K562 (cell line): ENCODE results near the gene GRHPR. TPM values are rescaled to one million over a fixed set of nuclear protein-coding genes. Genes with fewer than 3 reads are reported as not detected.

Experiments used
- ATAC-seq: fragments of 200-7000 bp; cut with Tn5 transposase; 3 replicates; pipeline ENCODE4 v1.9.1; 2020; ENCODE audit warnings: moderate library complexity
- BruUV-seq: library from RNA; stranded (reverse); fragments of 400-500 nt; replicated peaks from 2 replicates; lab custom pipeline; 2021; lab: Mats Ljungman, UMichigan
- CTCF ChIA-PET: fragments of 300-600 bp; formaldehyde crosslinking; extraction: SDS; loops from one replicate; lab custom pipeline; 2021; ENCODE audit warnings: low intra/inter-chr PET ratio; lab: Yijun Ruan, JAX
- POLR2A ChIA-PET: fragments of 300-600, 350-650 bp; sonication (Branson Sonifier 250); formaldehyde crosslinking; extraction: SDS; loops from one replicate; lab custom pipeline; 2021; ENCODE audit warnings: antibody characterized with exemption, inconsistent platforms; lab: Yijun Ruan, JAX
- DNase-seq, 4 experiments: peaks; one replicate each; pipeline versions ENCODE4 v3.0.0 to v3.0.0-alpha.2; 2011 to 2018; ENCODE audit warnings: low spot score in 3 of 4, mixed read lengths in 3 of 4; ENCODE audit errors: extremely low read depth in 1 of 4
- FAIRE-seq: peaks from 2 replicates; lab custom pipeline; 2011; peaks lifted over from hg19 to GRCh38; lab: Jason Lieb, UNC
- H2AFZ ChIP-seq: 2 replicates; pipeline ENCODE4 v1.6.0; 2011; ENCODE audit warnings: low read depth, low read length, control low read depth, inconsistent platforms
- H3K27ac ChIP-seq: fragments of 200-600 bp; 3 replicates; pipeline ENCODE4 v1.8.0; 2011; ENCODE audit warnings: low read depth, mild to moderate bottlenecking, control low read depth, inconsistent platforms, low read length, moderate library complexity, mixed read lengths; ENCODE audit errors: extremely low read depth
- H3K27me3 ChIP-seq, 2 experiments: fragments of 300-600 bp in 1 of 2; 2 replicates in 1 of 2; 3 replicates in 1 of 2; pipeline versions ENCODE4 v1.6.0 to v1.8.0; 2011; ENCODE audit warnings: inconsistent platforms in 2 of 2, low read length in 2 of 2, mild to moderate bottlenecking in 1 of 2, mixed read lengths in 1 of 2, moderate library complexity in 1 of 2; ENCODE audit not compliant: control insufficient read depth in 2 of 2, insufficient read depth in 2 of 2
- H3K36me3 ChIP-seq: fragments of 300-600 bp; 3 replicates; pipeline ENCODE4 v1.8.0; 2011; ENCODE audit warnings: mild to moderate bottlenecking, low read length, inconsistent platforms; ENCODE audit not compliant: control insufficient read depth, insufficient read depth
- H3K4me1 ChIP-seq, 2 experiments: fragments of 200-600 bp in 1 of 2; replicated peaks in 1 of 2; 2 replicates in 1 of 2; 3 replicates in 1 of 2; pipeline versions ENCODE4 v1.5.1 to v1.8.0; 2011; ENCODE audit warnings: inconsistent platforms in 2 of 2, low read length in 2 of 2, mild to moderate bottlenecking in 1 of 2, mixed read lengths in 1 of 2, moderate library complexity in 1 of 2; ENCODE audit not compliant: control insufficient read depth in 2 of 2, insufficient read depth in 2 of 2
- H3K4me2 ChIP-seq: 2 replicates; pipeline ENCODE4 v1.6.1; 2011; ENCODE audit warnings: low read length, control low read depth, inconsistent platforms, mixed read lengths; ENCODE audit not compliant: insufficient read depth
- H3K4me3 ChIP-seq: fragments of 200-600 bp; sonication (generic), shearing (Covaris generic); 2 replicates; pipeline ENCODE4 v1.5.1; 2016; ENCODE audit warnings: control low read depth, inconsistent platforms
- H3K79me2 ChIP-seq: fragments of 200-600 bp; 3 replicates; pipeline ENCODE4 v1.8.0; 2011; ENCODE audit warnings: low read length, inconsistent platforms; ENCODE audit not compliant: control insufficient read depth, insufficient read depth
- H3K9ac ChIP-seq, 2 experiments: 2 replicates each; pipeline versions ENCODE4 v1.6.0 to v1.6.1; 2011; ENCODE audit warnings: low read depth in 2 of 2, low read length in 2 of 2, control low read depth in 1 of 2, inconsistent platforms in 1 of 2, mild to moderate bottlenecking in 1 of 2, mixed read lengths in 1 of 2; ENCODE audit not compliant: insufficient read depth in 1 of 2
- H3K9me1 ChIP-seq: one replicate; pipeline ENCODE4 v1.6.0; 2011; ENCODE audit warnings: inconsistent platforms, mild to moderate bottlenecking, low read length, moderate library complexity; ENCODE audit not compliant: control insufficient read depth, insufficient read depth
- H3K9me3 ChIP-seq: replicated peaks from 2 replicates; pipeline ENCODE4 v1.5.1; 2011; ENCODE audit warnings: low read depth, low read length, inconsistent platforms; ENCODE audit not compliant: control insufficient read depth, insufficient read depth
- H4K20me1 ChIP-seq: replicated peaks from 2 replicates; pipeline ENCODE4 v1.6.1; 2011; ENCODE audit warnings: low read length, inconsistent platforms, mixed read lengths; ENCODE audit not compliant: control insufficient read depth, insufficient read depth
- FOXK2 ChIP-seq, 2 experiments: fragments of 450-650 bp; IDR thresholded peaks in 1 of 2; conservative IDR thresholded peaks in 1 of 2; 2 replicates each; pipeline ENCODE4 v1.6.1; 2016; ENCODE audit warnings: low read depth in 2 of 2, mild to moderate bottlenecking in 1 of 2
- ILF3 ChIP-seq: fragments of 450-650 bp; IDR thresholded peaks from 2 replicates; pipeline ENCODE4 v1.6.1; 2018; ENCODE audit warnings: antibody characterized with exemption, mild to moderate bottlenecking, moderate library complexity, borderline replicate concordance
- KDM5B ChIP-seq: fragments of 200-600 bp; sonication (generic); IDR thresholded peaks from 2 replicates; pipeline ENCODE4 v1.6.1; 2012; ENCODE audit warnings: low read depth, mild to moderate bottlenecking, moderate library complexity, low read length, control low read depth, inconsistent platforms; ENCODE audit not compliant: insufficient replicate concordance
- RBM25 ChIP-seq: fragments of 200-400 bp; formaldehyde crosslinking; IDR thresholded peaks from 2 replicates; pipeline ENCODE4 v1.6.1; 2018; ENCODE audit warnings: low read length, low read depth, moderate library complexity; ENCODE audit not compliant: severe bottlenecking
- RNF2 ChIP-seq: sonication (generic); IDR thresholded peaks from 2 replicates; pipeline ENCODE4 v1.6.1; 2016
- SMARCB1 ChIP-seq: IDR thresholded peaks from 2 replicates; pipeline ENCODE4 v1.6.1; 2011; ENCODE audit warnings: improper control_type of control experiment, low read depth; ENCODE audit not compliant: insufficient read length
- SP2 ChIP-seq: IDR thresholded peaks from 2 replicates; pipeline ENCODE4 v1.6.1; 2011; ENCODE audit warnings: mild to moderate bottlenecking, low read depth, low read length, moderate library complexity; ENCODE audit not compliant: poor library complexity, severe bottlenecking; ENCODE audit errors: extremely low read depth
- THRAP3 ChIP-seq: fragments of 450-650 bp; IDR thresholded peaks from 2 replicates; pipeline ENCODE4 v1.6.1; 2016; ENCODE audit warnings: mild to moderate bottlenecking, inconsistent platforms, borderline replicate concordance
- ZFP36 ChIP-seq: fragments of 150-350 bp; IDR thresholded peaks from 2 replicates; pipeline ENCODE4 v1.6.1; 2018; ENCODE audit warnings: low read length, low read depth; ENCODE audit not compliant: partially characterized antibody
- ZFPM2 ChIP-seq: fragments of 250-450 bp; sonication (Bioruptor Pico); IDR thresholded peaks from 2 replicates; pipeline ENCODE4 v1.5.1; 2022; ENCODE audit warnings: mild to moderate bottlenecking
- WGBS: fragments of 100-300 bp; shearing (Covaris generic); methylation state at CpG from one replicate; pipeline ENCODE4 v1.1.6; 2016; ENCODE audit warnings: low coverage, mixed read lengths; ENCODE audit not compliant: insufficient coverage; ENCODE audit errors: missing lambda C conversion rate; 5-methylcytosine and 5-hydroxymethylcytosine counted together
- in situ Hi-C: fragments of 300-500 bp; cut with MboI; formaldehyde crosslinking; loops from 4 replicates; pipeline ENCODE4 v1.15.0; 2018; ENCODE audit warnings: inconsistent platforms, mixed read lengths
- intact Hi-C: fragments of 100-400 bp; cut with micrococcal nuclease; formaldehyde crosslinking; loops from 2 replicates; pipeline ENCODE4 v1.14.2; 2022
- polyA plus RNA-seq, 8 experiments: library from polyadenylated mRNA; depleted of rRNA in 4 of 8; stranded (reverse) in 5 of 8; unstranded in 3 of 8; fragments of >200 nt; fragmentation: Nextera tagmentation in 2 of 8; fragmentation: Illumina TruSeq in 1 of 8; extraction: Ambion mirVana in 2 of 8; extraction: Trizol in 1 of 8; gene quantifications; 2 replicates each; pipeline versions ENCODE4 v1.2.1 to v1.2.3, GENCODE V29; 2011 to 2014; ENCODE audit warnings: inconsistent platforms in 1 of 8, missing spikeins in 1 of 8
- total RNA-seq, 7 experiments: library from RNA; depleted of rRNA in 6 of 7; stranded (reverse); fragments of >200 nt in 6 of 7; fragmentation: Illumina TruSeq in 2 of 7; extraction: Trizol in 2 of 7; gene quantifications; 2 replicates each; pipeline versions ENCODE4 v1.2.1 to v1.2.3, GENCODE V29; 2011 to 2021; ENCODE audit warnings: low replicate concordance in 1 of 7
- TF ChIP-seq, protein P1 (sequence below), 2 experiments: fragments of 450-650 bp; IDR thresholded peaks; 2 replicates each; pipeline ENCODE4 v1.6.1; 2018; ENCODE audit warnings: mild to moderate bottlenecking in 2 of 2, low read depth in 1 of 2; ENCODE audit not compliant: partially characterized antibody in 2 of 2

The GRHPR gene
- total and polyA plus RNA-seq, 9 of the 15 experiments (the other 6 are each of a cell fraction or from before 2014, with no cell fraction given) = 38.9 to 144 (median 120) TPM

DNA sequence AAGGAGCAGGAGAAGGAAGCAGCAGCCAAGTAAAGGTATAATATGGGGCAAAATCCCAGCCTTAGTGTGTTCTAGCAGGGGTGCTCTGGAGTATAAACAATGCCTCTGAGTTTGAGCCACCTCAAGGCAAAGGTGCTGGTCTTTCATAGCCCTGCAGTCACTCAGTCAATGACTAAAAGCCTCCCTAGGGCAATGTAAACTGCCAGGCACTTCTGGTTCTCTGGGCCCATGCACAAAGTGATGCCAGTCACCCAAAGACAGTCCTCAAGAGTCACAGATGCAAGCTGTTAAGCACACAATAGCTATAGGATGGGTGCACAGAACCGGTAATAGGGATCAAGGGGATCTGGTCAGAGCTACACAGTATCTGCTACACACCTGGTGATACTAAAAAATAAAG lies 30.1 kb downstream of the GRHPR start (continued):
- TF ChIP-seq, protein P1, sequence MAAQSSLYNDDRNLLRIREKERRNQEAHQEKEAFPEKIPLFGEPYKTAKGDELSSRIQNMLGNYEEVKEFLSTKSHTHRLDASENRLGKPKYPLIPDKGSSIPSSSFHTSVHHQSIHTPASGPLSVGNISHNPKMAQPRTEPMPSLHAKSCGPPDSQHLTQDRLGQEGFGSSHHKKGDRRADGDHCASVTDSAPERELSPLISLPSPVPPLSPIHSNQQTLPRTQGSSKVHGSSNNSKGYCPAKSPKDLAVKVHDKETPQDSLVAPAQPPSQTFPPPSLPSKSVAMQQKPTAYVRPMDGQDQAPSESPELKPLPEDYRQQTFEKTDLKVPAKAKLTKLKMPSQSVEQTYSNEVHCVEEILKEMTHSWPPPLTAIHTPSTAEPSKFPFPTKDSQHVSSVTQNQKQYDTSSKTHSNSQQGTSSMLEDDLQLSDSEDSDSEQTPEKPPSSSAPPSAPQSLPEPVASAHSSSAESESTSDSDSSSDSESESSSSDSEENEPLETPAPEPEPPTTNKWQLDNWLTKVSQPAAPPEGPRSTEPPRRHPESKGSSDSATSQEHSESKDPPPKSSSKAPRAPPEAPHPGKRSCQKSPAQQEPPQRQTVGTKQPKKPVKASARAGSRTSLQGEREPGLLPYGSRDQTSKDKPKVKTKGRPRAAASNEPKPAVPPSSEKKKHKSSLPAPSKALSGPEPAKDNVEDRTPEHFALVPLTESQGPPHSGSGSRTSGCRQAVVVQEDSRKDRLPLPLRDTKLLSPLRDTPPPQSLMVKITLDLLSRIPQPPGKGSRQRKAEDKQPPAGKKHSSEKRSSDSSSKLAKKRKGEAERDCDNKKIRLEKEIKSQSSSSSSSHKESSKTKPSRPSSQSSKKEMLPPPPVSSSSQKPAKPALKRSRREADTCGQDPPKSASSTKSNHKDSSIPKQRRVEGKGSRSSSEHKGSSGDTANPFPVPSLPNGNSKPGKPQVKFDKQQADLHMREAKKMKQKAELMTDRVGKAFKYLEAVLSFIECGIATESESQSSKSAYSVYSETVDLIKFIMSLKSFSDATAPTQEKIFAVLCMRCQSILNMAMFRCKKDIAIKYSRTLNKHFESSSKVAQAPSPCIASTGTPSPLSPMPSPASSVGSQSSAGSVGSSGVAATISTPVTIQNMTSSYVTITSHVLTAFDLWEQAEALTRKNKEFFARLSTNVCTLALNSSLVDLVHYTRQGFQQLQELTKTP (IDR thresholded peaks at IDR 0.05; ENCODE audit: low read depth in 1 of 2, partially characterized antibody in 2 of 2) = no peak
- no peak for TF ChIP-seq ZFP36
- no peak for TF ChIP-seq ZFPM2
- no peak for TF ChIP-seq RBM25
- TF ChIP-seq RNF2 = no peak

- H3K79me2 ChIP-seq = peaks cover 91% of the 10 kb centered on the region
- H2AFZ ChIP-seq = no peak overlapping the region
- POLR2A ChIA-PET = interaction anchor here (0.6 to 6.7 kb wide), 2 partner anchors 10 to 893 kb away, joined by 3 to 65 read pairs; partner anchors contain the start of gene ZBTB5
- peaks cover 11% of the 10 kb centered on the region for H4K20me1 ChIP-seq
- BruUV-seq = no TSS peak
- intact Hi-C loops = no loop called here
- WGBS = 88% methylated on average over 1 of the region's 1 CpG
- no peaks in the 10 kb centered on the region for H3K27me3 ChIP-seq
- no peak overlapping the region for H3K9ac ChIP-seq
- H3K9me1 ChIP-seq = no peaks in the 10 kb centered on the region
- no peak overlapping the region for H3K4me2 ChIP-seq
- peaks cover 18% of the 10 kb centered on the region; the same call in 2 of the 3 replicates for H3K36me3 ChIP-seq
- CTCF ChIA-PET = no interaction called here
- no peak for TF ChIP-seq SMARCB1
- TF ChIP-seq KDM5B = no peak
- TF ChIP-seq ILF3 = no peak
- TF ChIP-seq THRAP3 = no peak
- no peak for TF ChIP-seq FOXK2 (conservative IDR thresholded peaks at IDR 0.05 in 1 of 2, IDR thresholded peaks at IDR 0.05 in 1 of 2; ENCODE audit: low read depth in 2 of 2)
- TF ChIP-seq SP2 = no peak
- TF ChIP-seq, all 486 proteins: peak for 0
- H3K4me1 ChIP-seq = peaks cover 0 to 6% of the 10 kb centered on the region in 2 experiments; a peak in 1 of 5 replicates
- H3K27ac ChIP-seq = no peak overlapping the region
- in situ Hi-C loops = no loop called here
- no peak for ATAC-seq
- FAIRE-seq = no peak
- H3K9me3 ChIP-seq = 0 out of 2 replicates have a peak, but pooled peaks cover 2% of the 10 kb centered on the region
- H3K4me3 ChIP-seq = no peak overlapping the region
- DNase-seq = no peak
Measured at GRCh38 chr9:37453827-37454226, 31.3 kb downstream of the GRHPR start.
